GM12864 (cell line): ENCODE data around the gene TTC9B.

ENCODE experiments used
- DNase-seq: peaks from one replicate; pipeline ENCODE4 v3.0.0-alpha.2; 2011; ENCODE audit warnings: low read depth
- H3K4me3 ChIP-seq: 2 replicates; pipeline ENCODE4 v1.5.1; 2011; ENCODE audit warnings: mild to moderate bottlenecking, low read depth, low read length, control low read depth
- CTCF ChIP-seq: IDR thresholded peaks from 2 replicates; pipeline ENCODE4 v1.5.1; 2011; ENCODE audit warnings: low read depth, mild to moderate bottlenecking, moderate library complexity, low read length, control low read depth, inconsistent platforms; ENCODE audit errors: missing control alignments

The TTC9B gene

GRCh38 chr19:40264314-40265054, 46.3 kb upstream of the TTC9B start:
- no peak for DNase-seq
- TF ChIP-seq CTCF = no peak
- H3K4me3 ChIP-seq = no peak overlapping the region

GRCh38 chr19:40263440-40264313, 45.5 kb upstream of the TTC9B start:
- H3K4me3 ChIP-seq = no peak overlapping the region
- DNase-seq = no peak
- TF ChIP-seq CTCF = no peak

- no peak overlapping the region for H3K4me3 ChIP-seq
- TF ChIP-seq CTCF = no peak
- no peak for DNase-seq
These were observed 44.2 kb upstream of the TTC9B start for GRCh38 chr19:40262422-40262821.

GRCh38 chr19:40261631-40262030, 43.4 kb upstream of the TTC9B start:
- DNase-seq = no peak
- no peak for TF ChIP-seq CTCF
- no peak overlapping the region for H3K4me3 ChIP-seq

GRCh38 chr19:40257096-40257517, 38.9 kb upstream of the TTC9B start:
- no peak for TF ChIP-seq CTCF
- no peak overlapping the region for H3K4me3 ChIP-seq
- no peak for DNase-seq

- H3K4me3 ChIP-seq = no peak overlapping the region
- DNase-seq = no peak
- TF ChIP-seq CTCF = no peak
These were observed 38.3 kb upstream of the TTC9B start for GRCh38 chr19:40256512-40256911.
